Stimulated activated CD8-positive, alpha-beta memory T cell treated with anti-CD3 and anti-CD28 coated beads, Interleukin-7, amount 100 ng/mL, for 4 hours (primary cell): Measurements from ENCODE around the gene KIF17.
"Not testable (repeated sequence)": the region's sequence is repeated elsewhere in the genome, so short reads cannot be mapped to it uniquely, and the experiment has no call there.

ENCODE experiments used
- DNase-seq, 2 donors: peaks; one replicate each; pipeline ENCODE4 v3.0.0-alpha.2; 2020; ENCODE audit warnings: low read depth in 2 of 2

Gene KIF17

DNA sequence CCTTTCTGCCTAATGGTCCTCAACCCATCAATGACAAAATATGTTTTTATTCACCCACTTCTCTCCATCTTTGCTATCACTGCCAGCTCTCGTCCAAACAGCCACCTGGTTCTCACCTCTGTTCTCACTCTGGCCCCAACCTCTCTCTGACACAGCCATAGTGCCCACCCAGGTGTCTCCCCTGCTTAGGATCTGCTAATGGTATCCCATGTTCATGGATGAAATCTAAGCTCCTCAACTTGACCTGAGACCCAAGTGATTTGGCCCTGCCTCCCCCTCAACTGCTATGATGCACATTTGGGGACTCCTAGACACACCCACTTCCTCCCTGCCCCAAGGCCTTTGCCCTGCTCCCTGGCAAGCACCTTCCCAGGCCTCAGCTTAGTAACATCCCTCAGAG, 25.9 kb downstream of the KIF17 start:
- no peak for DNase-seq

DNA sequence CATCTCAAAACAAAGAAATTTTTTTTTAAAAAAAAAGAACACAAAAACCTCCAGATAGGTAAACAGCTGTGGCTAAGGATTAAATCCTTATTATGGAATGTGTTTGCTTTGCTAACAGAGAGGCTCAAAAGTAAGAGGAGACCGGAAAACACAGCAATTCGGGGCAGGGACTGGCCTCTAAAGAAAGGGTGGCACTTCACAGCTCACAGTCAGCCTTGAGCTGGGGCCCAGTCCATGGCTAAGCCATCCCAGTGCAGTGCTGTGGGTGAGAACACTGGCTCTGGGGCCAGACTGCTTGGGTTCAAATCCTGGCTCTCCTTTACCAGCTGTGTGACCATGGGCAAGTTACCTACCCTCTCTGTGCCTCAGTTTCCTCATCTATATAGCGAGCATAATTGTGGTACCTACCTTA, 28.2 kb downstream of the KIF17 start:
- no peak for DNase-seq

DNA sequence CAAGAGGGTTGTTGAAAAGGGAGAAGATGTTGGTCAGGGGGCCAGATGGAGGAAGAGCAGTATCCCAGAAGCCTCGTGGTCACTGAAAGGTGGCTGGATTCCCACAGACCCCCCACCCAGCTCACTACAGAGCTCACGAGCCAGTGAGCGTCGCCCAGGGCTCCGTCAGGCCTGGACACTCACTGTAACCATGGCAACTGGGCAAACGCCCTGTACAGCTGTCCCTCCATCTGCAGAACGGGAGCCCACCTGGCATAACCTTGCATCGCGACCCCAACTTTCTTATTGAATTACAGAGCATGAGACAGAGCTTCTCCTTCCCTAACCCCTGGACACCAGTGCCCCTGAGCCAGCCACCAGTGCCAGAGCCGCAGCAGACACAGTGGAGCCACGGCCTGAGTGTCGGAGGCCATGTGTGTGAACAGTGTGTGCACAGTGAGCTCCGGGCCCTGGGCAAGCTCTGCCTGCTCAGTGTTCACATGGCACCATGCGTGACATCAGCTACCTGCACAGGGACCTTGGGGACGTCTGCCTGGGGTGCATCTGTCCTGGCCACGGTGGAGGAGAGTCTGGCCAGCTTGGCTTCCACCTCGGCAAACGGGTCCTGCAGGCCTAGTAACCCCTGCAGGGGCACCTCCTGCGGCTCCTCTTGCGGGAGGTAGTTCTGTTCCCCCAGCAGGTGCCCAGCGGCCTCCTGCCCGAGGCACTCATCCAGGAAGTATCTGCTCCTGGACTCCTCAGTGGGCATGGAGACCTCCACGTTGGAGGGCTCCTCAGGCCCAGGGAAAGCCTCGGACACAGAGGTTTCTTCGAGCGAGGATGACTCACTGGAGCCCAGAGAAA, 30.7 kb downstream of the KIF17 start:
- DNase-seq = no peak

DNA sequence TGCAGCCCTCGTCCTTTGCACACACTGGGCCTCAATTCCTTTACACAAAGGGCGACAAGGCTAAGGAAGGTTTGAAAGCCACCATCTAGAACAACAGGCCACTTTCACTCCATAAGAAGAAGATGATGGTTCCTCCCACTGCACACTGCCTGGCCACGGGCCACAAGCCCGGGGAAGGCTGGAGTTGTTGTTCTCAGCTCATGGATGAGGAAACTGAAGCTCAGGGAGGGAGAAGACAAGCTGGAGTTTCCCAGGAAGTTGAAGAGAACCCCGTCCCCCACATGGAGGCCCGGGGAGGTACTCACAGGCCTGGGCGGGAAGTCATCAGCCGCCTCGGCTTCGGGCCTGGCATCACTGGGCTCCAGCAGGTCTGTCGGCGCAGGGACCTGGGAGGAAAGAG, 32.1 kb downstream of the KIF17 start:
- DNase-seq = no peak

DNA sequence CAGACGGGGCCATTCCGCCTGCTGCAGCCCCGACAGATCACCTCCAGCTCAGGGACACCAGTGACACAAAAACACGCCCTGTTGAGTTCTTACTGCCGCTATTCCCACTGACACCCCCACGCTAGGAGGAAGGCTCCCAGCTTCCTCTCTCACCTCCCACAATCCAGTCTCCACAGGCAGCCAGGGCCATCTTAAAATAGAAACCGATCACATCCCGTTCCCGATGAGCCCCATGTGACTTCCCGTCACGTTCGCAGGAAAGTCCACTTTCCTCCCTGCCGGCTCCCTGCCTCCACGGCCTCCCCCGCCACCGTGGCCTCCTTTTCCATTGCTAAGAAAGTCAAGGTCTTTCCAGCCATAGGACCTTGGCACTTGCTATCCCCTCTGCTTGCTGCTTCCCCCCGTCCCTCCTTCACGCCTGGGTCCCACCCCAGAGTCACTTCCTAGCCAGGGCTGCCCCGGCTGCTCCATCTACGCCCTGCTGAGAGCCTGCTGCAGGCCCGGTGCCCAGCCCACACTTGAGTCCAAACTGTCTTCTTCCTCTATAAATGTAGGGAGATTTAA, 32.6 kb downstream of the KIF17 start:
- no peak for DNase-seq

DNA sequence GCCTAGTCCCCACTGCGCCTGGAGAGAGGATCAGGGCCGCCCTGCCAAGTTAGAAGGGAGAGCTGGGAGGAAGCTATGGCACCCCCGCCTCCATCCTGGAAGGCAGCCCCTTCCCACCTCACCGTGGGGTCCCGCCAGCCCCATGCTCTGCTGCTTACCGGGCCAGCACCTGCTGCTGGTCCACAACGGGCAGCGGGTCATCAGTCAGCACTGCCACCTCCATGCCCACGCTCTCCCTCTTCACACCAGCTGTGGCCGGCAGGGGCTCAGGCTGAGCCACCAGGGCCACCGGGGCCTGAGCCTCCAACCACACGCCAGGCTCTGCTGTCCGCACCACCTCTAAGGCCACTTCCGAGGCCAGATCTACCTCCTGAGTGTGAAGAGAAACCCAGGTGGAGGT, 33.2 kb downstream of the KIF17 start:
- DNase-seq = no peak

DNA sequence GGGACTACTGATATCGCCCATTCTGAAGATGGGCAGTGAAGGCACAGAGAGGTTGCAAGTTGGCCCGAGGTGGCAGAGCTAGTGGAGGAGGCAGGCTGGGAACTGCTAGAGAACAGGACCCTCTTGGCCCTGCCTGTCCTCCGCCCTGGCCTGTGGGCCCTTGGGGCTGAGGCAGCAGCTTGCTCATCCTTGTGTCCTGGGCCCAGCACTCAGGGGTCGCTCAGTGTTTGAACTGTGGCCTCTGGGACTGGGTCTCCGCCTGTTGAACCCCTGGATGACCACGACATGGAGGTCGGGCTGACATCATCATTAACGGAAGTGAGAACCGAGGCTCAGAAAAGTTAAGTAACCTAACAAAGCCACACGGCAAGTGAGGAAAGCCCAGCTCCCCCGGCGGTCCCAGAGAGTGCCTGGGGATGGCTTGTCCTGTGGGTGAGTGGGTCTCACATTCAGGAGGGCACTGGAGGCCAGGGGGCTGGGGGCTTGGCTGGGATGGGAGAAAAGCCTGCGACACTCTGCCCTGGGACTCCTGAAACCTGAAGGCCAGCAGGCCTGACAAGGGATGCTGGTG, 33.7 kb downstream of the KIF17 start:
- DNase-seq = no peak

DNA sequence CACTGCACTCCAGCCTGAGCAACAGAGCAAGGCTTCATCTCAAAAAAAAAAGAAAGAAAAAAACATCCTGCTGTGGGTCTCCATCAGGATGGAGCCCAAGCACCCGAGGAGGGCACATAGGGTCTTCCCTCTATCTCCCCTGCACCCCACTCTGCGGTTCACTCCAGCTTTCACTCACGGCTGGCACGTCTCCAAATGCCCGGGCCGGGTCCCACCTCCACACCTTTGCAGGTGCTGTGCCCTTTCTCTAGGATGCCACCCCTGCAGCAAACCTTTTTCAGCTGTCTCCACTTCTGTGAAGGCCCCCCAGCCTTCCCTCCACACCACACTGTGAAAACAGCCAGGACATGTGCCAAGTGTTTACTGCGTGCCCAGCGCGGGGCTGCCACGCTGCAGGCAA, 34.2 kb downstream of the KIF17 start:
- DNase-seq = no peak

DNA sequence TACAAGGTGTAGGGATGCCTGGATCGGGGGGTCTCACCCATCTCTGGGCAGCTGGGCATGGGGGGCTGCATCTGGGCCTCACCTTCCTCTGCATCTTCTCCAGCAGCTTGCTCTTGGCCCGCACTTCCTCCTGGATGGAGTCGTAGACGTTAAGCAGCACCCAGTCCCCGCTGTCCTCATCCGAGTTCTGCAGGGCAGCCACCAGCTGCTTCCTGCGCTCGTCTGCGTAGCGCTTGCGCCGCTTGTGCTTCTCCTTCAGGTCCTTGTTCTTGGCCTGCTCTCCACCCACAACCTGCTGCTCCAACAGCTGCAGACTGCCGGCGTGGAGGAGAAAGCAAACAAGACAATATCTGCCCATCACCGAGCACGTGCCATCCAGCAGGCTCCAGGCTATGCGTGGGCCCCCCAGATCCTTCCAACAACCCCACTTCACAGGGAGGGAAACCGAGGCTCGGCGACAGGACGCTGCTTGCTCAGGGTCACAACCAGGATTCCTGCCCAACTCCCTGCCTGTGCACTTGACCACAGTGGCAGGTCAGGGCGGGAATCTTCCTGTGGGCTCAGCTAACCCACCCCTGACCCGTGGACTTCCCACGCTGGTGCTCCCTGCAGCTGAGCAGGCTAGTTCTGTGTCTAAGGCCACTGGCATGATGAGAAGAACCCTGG, 35.1 kb downstream of the KIF17 start:
- no peak for DNase-seq

DNA sequence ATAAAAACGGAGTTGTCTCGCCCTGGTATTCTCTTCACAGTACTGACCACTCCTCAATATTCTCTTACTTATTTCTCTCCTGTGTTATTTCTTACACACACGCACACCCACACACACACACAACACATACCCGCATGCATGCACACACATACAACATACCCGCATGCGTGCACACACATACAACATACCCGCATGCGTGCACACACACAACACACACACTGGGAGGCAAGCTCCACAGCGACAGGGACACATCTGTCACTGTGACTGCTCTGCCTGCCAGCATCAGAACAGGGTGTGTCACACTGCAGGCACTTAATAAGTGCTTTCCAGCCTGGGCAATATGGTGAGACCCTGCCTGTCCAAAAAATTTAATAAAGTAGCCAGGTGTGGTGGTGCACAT, 35.8 kb downstream of the KIF17 start:
- DNase-seq = no peak

DNA sequence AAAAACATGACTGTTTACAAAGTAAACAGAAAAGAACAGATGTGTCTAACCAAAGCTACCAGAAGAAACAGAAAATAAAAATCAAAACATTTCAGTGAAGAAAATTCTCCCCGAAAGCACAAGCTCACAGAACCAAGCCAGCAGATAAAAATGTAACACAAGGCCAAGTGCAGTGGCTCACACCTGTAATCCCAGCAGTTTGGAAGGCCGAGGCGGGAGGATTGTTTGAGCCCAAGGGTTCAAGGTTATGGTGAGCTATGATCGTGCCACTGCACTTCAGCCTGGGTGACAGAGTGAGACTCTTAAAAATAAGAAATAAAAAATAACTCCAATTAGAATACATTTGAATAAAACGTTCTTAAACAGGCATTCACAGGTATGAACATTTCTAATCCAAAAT, 37.5 kb downstream of the KIF17 start:
- no peak for DNase-seq

DNA sequence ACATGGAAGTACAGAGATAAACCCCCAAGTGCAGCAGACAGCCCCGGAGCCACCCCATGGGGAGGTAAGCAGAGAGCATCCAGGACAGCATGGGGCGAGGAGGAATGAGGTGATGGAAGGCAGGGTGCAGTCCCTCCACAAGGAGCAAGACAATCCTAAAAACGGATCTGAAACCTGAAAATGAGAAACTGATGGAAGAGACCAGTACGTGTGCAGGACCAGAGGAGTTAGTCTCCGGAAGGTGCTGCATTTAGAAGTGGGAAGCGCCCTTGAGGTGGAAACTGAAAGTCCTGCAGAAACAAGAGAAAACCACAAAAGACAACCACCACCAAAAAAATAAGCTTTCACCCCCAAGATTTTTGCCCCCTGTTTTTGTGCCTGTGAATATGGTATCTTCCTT, 39.2 kb downstream of the KIF17 start:
- DNase-seq = no peak

DNA sequence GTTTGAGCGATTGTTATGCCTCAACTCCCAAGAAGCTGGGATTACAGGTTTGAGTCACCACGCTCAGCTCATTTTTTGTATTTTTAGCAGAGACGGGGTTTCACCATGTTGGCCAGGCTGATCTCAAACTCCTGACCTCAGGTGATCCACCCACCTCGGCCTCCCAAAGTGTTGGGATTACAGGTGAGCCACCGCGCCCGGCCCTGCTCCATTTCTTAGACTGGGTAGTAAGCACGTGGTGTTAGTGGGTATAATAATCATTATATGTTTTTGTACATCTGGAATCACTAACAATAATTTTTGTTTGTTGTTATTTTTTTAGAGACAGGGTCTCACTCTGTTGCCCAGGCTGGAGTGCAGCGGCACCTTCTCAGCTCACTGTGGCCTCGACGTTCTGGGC, 44.2 kb downstream of the KIF17 start:
- DNase-seq = not testable (repeated sequence)

DNA sequence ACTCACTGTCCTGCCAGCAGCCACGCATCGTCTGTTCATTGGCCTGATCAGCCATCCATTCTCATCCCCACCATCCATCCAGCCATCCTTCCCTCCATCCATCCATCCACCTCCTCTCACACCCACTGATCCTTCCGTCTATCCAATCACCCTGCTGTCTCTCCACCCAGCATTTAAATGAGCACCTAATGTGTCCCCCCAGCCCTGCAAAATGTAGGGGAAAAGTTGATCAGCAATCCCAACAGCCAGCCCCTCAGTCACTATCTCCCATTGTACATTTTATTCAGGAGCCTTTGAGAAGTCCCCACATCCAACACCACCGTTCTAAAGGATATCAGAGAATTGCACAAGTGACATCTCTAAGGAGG, 45.6 kb downstream of the KIF17 start:
- no peak for DNase-seq

DNA sequence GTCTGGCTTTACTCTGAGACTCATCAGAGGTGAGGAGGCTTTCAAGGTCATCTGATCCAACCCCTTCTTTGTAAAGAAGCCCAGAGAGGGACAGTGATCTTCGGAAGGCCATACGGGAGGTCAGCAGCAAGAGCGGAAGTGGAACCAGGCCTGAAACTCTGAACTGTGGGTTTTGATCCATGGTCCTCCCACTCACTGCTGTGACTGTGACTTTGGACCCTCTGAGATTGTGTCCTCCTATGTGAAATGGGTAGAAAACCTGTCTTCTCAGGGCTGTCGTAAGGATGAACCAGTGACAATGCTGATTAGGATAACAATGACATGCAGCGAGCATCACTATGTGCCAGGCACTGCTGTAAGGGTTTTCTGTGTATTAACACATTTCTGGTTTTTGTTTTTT, 46.9 kb downstream of the KIF17 start:
- no peak for DNase-seq

DNA sequence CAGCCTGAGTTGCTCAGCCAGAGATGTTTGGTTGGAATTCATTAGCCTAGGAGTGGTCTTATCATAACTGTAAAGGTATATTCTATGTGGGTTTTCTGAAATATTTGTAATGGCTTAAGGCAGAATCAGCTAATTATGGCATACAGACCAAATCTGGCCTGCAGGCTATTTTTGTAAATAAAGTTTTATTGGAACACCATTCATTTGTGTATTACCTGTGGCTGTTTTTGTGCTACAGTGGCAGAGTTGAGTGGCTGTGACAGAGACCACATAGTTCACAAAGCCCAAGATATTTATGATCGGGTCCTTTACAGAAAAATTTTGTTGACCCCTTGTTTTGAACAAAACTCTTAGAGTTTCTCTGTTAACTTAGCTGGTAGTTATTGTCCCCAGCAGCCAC, 49.2 kb downstream of the KIF17 start:
- no peak for DNase-seq

DNA sequence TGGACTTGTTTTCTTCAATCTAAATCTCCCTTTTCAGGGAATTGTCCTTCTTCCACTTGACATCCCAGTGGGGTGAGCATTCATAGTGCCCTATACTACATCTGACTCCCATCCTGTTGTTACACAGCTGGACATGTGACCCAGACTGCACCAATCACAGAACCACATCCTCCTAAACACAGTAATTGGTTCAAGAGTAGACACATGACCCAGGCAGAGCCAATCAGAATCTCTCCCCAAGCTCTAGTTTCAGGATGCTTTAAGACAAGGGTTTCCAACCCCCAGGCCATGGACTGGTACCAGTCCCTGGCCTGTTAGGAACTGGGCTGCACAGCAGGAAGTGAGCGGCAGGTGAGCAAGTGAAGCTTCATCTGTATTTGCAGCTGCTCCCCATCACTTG, 51.0 kb downstream of the KIF17 start:
- no peak for DNase-seq

DNA sequence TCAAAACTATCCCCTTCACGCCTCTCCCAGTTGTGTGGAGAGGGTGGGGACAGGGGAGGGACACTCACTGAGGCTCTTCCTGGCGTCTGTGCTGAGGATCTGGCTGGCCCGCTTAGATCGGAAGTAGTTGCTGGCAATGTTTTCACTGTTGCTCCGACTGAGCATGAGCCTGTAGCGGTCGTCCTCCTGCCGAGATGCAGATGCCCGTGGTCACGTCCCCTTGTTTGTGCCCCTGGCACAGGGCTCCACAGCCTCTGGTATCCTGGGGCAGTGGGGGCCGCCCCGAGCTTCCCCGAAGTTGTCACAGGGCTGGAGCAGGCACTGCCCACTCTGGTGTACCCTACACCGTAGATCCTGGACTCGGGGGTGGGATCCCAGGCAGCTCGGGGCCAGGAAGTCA, 51.7 kb downstream of the KIF17 start:
- DNase-seq = no peak

DNA sequence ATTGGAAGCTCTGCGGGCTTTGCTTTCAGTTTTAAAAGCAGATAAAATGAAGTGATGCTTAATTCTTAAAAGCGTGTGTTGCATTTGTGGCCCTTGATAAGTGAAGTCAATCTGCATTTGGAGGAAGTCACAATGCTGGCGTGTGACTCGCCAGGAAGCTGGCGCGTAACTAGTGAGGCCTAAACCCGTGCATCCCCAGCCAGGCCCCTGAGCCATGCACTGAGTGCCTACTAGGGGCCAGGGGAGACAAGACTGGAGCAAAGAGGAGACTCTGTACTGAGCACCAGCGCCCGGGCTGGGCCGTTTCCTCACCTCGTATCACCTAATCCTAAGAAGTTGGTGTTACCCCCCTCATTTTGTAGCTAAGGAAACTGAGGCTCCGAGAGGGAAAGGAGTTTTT, 52.1 kb downstream of the KIF17 start:
- no peak for DNase-seq

DNA sequence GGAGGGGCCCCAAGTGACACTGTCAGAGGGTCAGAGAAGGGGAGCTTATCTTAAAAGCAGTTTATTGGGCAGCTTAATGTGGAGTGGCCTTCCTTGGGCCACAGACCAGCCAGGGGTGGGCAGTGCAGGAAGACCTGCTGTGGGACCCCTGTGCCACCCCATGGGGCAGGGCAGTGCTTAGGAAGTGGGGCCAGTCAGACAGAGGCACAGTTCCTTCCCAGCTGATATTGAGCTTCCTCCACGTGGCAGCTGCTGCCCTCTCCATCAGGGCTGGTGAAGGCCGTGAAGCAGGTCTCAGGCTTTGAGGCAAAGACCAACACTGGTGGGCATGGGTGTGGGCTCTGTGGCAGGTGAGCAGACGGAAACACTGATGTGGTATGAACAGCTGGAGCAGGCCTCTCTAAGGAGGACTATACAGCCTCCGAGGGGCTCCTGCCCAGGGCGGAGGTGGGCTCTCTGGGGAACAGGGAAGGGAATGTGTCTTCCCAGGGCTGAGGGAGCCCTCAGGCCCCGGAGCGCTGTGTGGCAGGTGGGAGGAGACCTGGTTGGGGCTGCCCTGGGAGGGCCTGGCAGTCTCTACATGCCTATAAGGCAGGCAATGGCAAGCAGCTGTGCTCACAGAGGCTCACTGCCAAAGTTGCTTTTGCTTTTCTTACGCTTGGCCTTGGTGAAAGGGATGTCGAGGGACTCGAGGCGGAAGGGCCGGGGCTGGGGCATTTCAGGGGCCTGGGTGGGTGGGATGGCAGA, 53.7 kb downstream of the KIF17 start:
- no peak for DNase-seq

DNA sequence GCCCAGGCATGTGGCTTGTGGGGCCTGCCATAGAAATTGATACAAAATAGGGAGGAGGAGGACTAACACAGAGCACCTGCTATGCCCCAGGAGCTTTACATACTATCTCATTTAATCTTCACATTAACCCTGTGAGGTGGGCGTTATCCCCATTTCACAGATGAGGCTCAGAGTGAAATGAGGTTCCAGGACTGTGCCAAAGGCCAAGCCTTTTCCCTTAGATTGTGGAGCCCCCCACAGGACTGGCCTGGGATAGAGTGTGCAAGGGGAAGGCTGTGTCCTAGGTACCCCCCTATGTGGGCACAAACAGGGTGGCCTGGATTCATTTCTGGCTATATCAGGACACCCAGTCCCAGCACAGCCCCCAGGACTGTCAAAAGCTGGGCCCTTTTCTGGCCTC, 54.4 kb downstream of the KIF17 start:
- no peak for DNase-seq

DNA sequence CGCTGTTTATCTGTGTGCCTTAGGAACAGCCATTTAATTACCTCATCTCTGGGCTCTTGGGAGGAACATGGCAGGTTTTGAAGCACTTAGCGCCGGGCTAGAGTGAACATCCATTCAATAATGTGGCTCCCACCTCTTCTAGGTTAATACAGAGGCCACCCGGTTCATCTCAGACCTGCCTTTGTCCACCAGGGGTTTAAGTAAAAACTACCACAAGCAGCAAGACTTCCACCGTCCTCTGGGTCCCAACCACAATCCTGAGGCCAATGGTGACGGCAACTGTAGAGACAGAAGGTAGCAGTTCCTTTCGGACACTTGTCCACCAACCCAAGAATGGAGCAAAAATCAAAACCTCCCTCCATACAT, 55.7 kb downstream of the KIF17 start:
- no peak for DNase-seq
